Sigmoid colon (tissue), 7 donors: ENCODE results near the gene ATP6V0D1. TPM values are rescaled to one million over a fixed set of nuclear protein-coding genes. Genes with fewer than 3 reads are reported as not detected.

ENCODE experiments used
- DNase-seq: peaks from one replicate; pipeline ENCODE4 v3.0.0-alpha.2; 2019
- H3K27ac ChIP-seq, 4 donors: fragments of 200-600 bp; sonication (generic); one replicate each; pipeline ENCODE4 v1.5.1; 2016 to 2019; ENCODE audit warnings: mild to moderate bottlenecking in 1 of 4
- H3K27me3 ChIP-seq, 3 donors: fragments of 200-600 bp; sonication (generic); one replicate each; pipeline ENCODE4 v1.5.1; 2019; ENCODE audit warnings: mild to moderate bottlenecking in 1 of 3
- H3K36me3 ChIP-seq, 4 donors: fragments of 200-600 bp; sonication (generic); one replicate each; pipeline ENCODE4 v1.5.1; 2016 to 2019
- H3K4me1 ChIP-seq, 4 donors: fragments of 200-600 bp; sonication (generic); one replicate each; pipeline ENCODE4 v1.5.1; 2017 to 2019
- H3K4me3 ChIP-seq, 4 donors: fragments of 200-600 bp; sonication (generic); one replicate each; pipeline ENCODE4 v1.5.1; 2017 to 2019; ENCODE audit warnings: mild to moderate bottlenecking in 2 of 4, moderate library complexity in 1 of 4
- H3K9me3 ChIP-seq, 4 donors: fragments of 200-600 bp in 3 of 4; sonication (generic) in 3 of 4; one replicate each; pipeline versions ENCODE4 v1.5.1 to v1.6.1; 2013 to 2019
- EP300 ChIP-seq, 4 donors: sonication (generic); formaldehyde crosslinking; IDR thresholded peaks; one replicate each; pipeline ENCODE4 v1.6.1; 2017; ENCODE audit warnings: antibody characterized with exemption in 4 of 4
- POLR2A ChIP-seq, 2 donors: fragments of 450-650 bp; IDR thresholded peaks; one replicate each; pipeline ENCODE4 v1.6.1; 2016; ENCODE audit warnings: antibody characterized with exemption in 2 of 2, mild to moderate bottlenecking in 2 of 2, moderate library complexity in 2 of 2
- POLR2AphosphoS5 ChIP-seq, 4 donors: sonication (generic); formaldehyde crosslinking; IDR thresholded peaks; one replicate each; pipeline ENCODE4 v1.6.1; 2017; ENCODE audit warnings: antibody characterized with exemption in 4 of 4
- WGBS, 2 donors: extraction: QIAGEN DNeasy Blood & Tissue Kit; methylation state at CpG; one replicate each; pipeline ENCODE4 v1.1.7; 2013; 5-methylcytosine and 5-hydroxymethylcytosine counted together
- intact Hi-C: fragments of 100-400 bp; cut with DNase I; formaldehyde crosslinking; loops from one replicate; pipeline ENCODE4 v1.15.1; 2023
- polyA plus RNA-seq, 3 donors: library from polyadenylated mRNA; stranded (reverse); fragments of 200-250 nt; gene quantifications; one replicate each; pipeline ENCODE4 v1.2.3, GENCODE V29; 2013
- total RNA-seq, 4 donors: library from RNA; depleted of rRNA; stranded (reverse); fragments of >200 nt; gene quantifications; one replicate each; pipeline ENCODE4 v1.1.0, GENCODE V29; 2016
- TF ChIP-seq, protein P1 (sequence below), 4 experiments: fragments of 450-650 bp in 3 of 4; fragments of 200-600 bp in 1 of 4; IDR thresholded peaks; one replicate each; pipeline ENCODE4 v1.5.1; 2016 to 2019; ENCODE audit warnings: antibody characterized with exemption in 4 of 4, mild to moderate bottlenecking in 3 of 4, moderate library complexity in 2 of 4
- donor health status: healthy with polysubstance abuse.
- donor health status: Bipolar disorder and iron deficiency.
- donor health status: healthy.

Gene ATP6V0D1
- total and polyA plus RNA-seq, 7 donors = 70.3 to 287 (median 112) TPM

DNA sequence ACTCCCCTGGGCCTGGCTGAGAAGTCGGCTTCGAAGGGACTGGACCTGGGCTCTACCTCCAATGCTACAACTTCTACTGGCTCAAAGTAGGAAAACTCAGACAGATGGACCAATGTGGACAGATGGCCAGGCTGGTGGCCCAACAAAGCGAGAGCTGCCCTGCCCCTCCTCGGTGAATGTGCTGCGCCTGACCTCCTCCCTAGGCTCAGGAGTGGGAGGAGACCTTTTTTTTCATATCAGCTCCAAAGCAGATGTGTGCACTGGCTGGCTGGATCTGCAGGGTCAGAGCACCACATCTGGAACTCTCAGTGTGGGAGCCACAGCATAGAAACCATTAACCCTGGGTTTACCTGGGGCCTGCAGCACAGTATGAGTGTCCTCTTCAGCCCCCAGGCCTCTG is 20.8 kb downstream of the ATP6V0D1 start:
- WGBS, 2 donors = 42 to 78% methylated on average over 5 of the region's 5 CpGs
- intact Hi-C loops = no loop called here

GRCh38 chr16:67459861-67460150 is 21.2 kb downstream of the ATP6V0D1 start:
- DNase-seq = no peak
- TF ChIP-seq POLR2A (IDR thresholded peaks at IDR 0.05) (no peak), POLR2AphosphoS5 (IDR thresholded peaks at IDR 0.05) (no peak), EP300 (IDR thresholded peaks at IDR 0.05) (no peak)
- TF ChIP-seq, protein P1, sequence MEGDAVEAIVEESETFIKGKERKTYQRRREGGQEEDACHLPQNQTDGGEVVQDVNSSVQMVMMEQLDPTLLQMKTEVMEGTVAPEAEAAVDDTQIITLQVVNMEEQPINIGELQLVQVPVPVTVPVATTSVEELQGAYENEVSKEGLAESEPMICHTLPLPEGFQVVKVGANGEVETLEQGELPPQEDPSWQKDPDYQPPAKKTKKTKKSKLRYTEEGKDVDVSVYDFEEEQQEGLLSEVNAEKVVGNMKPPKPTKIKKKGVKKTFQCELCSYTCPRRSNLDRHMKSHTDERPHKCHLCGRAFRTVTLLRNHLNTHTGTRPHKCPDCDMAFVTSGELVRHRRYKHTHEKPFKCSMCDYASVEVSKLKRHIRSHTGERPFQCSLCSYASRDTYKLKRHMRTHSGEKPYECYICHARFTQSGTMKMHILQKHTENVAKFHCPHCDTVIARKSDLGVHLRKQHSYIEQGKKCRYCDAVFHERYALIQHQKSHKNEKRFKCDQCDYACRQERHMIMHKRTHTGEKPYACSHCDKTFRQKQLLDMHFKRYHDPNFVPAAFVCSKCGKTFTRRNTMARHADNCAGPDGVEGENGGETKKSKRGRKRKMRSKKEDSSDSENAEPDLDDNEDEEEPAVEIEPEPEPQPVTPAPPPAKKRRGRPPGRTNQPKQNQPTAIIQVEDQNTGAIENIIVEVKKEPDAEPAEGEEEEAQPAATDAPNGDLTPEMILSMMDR (IDR thresholded peaks at IDR 0.05) = no peak
- intact Hi-C loops = no loop called here

More for the DNA sequence above, 20.8 kb downstream of the ATP6V0D1 start:
- TF ChIP-seq POLR2A (IDR thresholded peaks at IDR 0.05) (peak in 1 of 2 donors; percentile 30), EP300 (IDR thresholded peaks at IDR 0.05) (no peak)
- no peak for DNase-seq
- peaks cover 0 to 10% (median 0%) of the 10 kb centered on the region in 4 donors for H3K36me3 ChIP-seq
- H3K27ac ChIP-seq = peak overlapping the region; percentile 63 to 82 (median 76)
- no peaks in the 10 kb centered on the region for H3K27me3 ChIP-seq
- H3K4me1 ChIP-seq = peaks cover 0 to 92% (median 79%) of the 10 kb centered on the region in 4 donors
- no peaks in the 10 kb centered on the region for H3K9me3 ChIP-seq
- no peak overlapping the region for H3K4me3 ChIP-seq

DNA sequence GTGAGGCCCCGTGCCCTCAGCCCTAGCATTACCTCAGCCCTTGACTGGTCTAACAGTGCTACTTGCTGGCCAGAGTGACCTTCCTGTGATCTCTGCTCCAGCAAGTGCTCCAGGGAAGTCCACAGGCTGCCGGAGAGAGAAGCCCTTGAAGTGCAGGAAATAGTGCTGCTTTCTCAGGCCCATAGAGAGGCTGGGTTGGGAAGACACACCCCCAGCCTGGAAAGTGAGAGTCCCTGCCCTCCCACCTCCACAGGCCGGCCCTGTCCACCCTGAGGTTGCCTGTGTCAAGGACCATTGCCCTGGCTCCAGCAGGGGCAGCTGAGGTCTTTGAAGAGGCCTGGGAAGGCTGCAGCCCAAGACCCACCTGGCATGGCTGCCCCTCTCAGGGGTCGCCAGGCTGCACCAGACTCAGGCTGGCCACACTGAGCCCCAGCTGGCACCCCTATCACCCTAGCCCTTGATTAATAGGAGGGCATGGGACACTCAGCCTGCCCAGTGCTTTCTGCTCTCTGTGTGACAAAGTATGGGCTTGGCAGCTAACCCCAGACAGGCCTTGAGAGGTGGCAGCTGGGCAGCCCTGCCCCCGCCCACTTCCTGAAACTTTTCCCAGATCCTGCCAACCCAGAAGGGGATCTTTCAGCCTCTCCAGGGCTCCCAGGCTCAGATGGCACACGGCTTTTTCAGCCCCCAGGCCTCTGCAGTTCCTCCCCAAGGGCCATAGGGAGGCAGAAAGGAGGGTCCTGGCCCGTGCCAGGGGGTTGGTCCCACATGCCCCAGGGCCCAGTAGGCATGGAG is 21.7 kb downstream of the ATP6V0D1 start:
- peaks cover 0 to 83% (median 75%) of the 10 kb centered on the region in 4 donors for H3K4me1 ChIP-seq
- WGBS, 2 donors = 17 to 62% methylated on average over 7 of the region's 7 CpGs

More at GRCh38 chr16:67459861-67460150, 21.2 kb downstream of the ATP6V0D1 start:
- Histone ChIP-seq H3K4me3 (no peak overlapping the region), H3K27me3 (no peaks in the 10 kb centered on the region), H3K4me1 (peaks cover 0 to 89% (median 78%) of the 10 kb centered on the region in 4 donors), H3K36me3 (peaks cover 0 to 10% (median 0%) of the 10 kb centered on the region in 4 donors), H3K9me3 (no peaks in the 10 kb centered on the region), H3K27ac (peak overlapping the region; percentile 63 to 82 (median 76))
- 35 to 68% methylated on average over 3 of the region's 3 CpGs for WGBS, 2 donors

DNA sequence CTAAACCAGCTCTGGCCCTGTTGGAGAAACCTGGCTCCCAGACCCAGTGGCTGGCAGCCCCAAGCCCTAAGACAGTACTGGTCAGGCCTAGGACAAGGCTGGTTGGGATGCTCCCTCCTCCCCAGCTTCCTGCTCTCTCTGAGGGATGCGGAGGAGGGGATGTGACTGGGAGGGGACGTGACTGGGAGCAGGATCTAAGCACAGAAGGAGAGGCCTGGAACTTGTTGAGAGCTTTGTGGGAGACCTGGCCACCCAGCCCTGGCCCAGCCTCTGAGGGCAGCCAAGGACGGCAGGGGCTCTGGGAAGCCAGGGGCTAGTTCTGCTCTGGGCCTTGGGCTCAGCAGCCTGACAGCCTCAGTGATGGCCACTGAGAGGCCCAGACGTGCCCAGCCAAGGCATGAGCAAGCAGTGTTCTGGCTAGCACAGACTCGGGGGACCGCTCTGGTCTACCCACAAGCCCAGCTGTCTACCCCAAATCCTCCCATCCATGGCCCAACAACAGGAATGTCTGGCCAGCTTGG is 22.8 kb downstream of the ATP6V0D1 start:
- intact Hi-C loops = no loop called here
- no peak for DNase-seq
- peaks cover 0 to 80% (median 75%) of the 10 kb centered on the region in 4 donors for H3K4me1 ChIP-seq
- no peaks in the 10 kb centered on the region for H3K9me3 ChIP-seq
- H3K27me3 ChIP-seq = no peaks in the 10 kb centered on the region
- 81 to 86% methylated on average over 6 of the region's 6 CpGs for WGBS, 2 donors
- no peak overlapping the region for H3K4me3 ChIP-seq
- TF ChIP-seq EP300 (IDR thresholded peaks at IDR 0.05) (no peak), POLR2AphosphoS5 (IDR thresholded peaks at IDR 0.05) (no peak), POLR2A (IDR thresholded peaks at IDR 0.05) (no peak)
- TF ChIP-seq, protein P1 (IDR thresholded peaks at IDR 0.05) = no peak
- H3K27ac ChIP-seq = peak overlapping the region; percentile 63 to 82 (median 76)
- peaks cover 0 to 16% (median 3%) of the 10 kb centered on the region in 4 donors for H3K36me3 ChIP-seq

More for the DNA sequence above, 21.7 kb downstream of the ATP6V0D1 start:
- intact Hi-C loops = no loop called here
- DNase-seq = no peak
- Histone ChIP-seq H3K9me3 (no peaks in the 10 kb centered on the region), H3K36me3 (peaks cover 0 to 10% (median 0%) of the 10 kb centered on the region in 4 donors), H3K4me3 (no peak overlapping the region), H3K27ac (peak overlapping the region; percentile 63 to 82 (median 76)), H3K27me3 (no peaks in the 10 kb centered on the region)
- TF ChIP-seq EP300 (IDR thresholded peaks at IDR 0.05) = no peak
- TF ChIP-seq POLR2A (IDR thresholded peaks at IDR 0.05) = peak in 1 of 2 donors; percentile 52

DNA sequence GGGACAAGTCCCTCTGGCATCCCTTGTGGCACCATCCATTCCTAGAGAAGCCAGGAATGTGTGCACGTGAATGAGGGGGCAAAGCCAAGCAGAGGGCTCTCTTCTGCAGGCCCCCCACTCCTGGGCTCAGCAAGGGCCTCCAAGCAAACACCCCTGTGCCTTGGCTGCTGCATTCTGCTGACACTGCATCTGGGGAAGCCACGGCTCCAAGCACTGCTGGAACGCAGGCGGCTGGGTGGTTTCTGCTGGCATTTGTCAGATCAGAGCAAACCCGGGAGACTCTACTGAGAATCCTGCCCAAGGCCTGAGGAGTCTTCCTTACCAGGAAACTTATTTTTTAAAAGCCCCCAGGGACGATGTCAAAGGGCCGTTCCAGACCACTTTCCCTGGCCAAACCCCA is 23.3 kb downstream of the ATP6V0D1 start:
- peaks cover 0 to 74% (median 70%) of the 10 kb centered on the region in 4 donors for H3K4me1 ChIP-seq
- H3K27ac ChIP-seq = peak overlapping the region; percentile 63 to 82 (median 76)
- no peaks in the 10 kb centered on the region for H3K27me3 ChIP-seq
- H3K4me3 ChIP-seq = no peak overlapping the region
- H3K9me3 ChIP-seq = no peaks in the 10 kb centered on the region
- no peak for TF ChIP-seq POLR2AphosphoS5 (IDR thresholded peaks at IDR 0.05)
- TF ChIP-seq, protein P1 (IDR thresholded peaks at IDR 0.05) = no peak
- no peak for TF ChIP-seq EP300 (IDR thresholded peaks at IDR 0.05)
- no peak for TF ChIP-seq POLR2A (IDR thresholded peaks at IDR 0.05)
- WGBS, 2 donors = 83% methylated on average over 7 of the region's 7 CpGs
- DNase-seq = no peak
- H3K36me3 ChIP-seq = peaks cover 0 to 19% (median 7%) of the 10 kb centered on the region in 4 donors
- intact Hi-C loops = no loop called here
